Liver (tissue), 3 donors: ENCODE measurements around the gene SFMBT2.

ENCODE experiments used
- CTCF ChIP-seq: fragments of 150-350 bp; IDR thresholded peaks from 2 replicates; pipeline ENCODE4 v1.5.1; 2017; ENCODE audit warnings: improper control_type of control experiment, low read depth, low read length; ENCODE audit not compliant: missing input control
- HNF4G ChIP-seq: IDR thresholded peaks from 2 replicates; pipeline ENCODE4 v1.6.1; 2016; ENCODE audit warnings: antibody characterized with exemption
- MAX ChIP-seq: IDR thresholded peaks from 2 replicates; pipeline ENCODE4 v1.6.1; 2016; ENCODE audit warnings: antibody characterized with exemption
- NR2F2 ChIP-seq: IDR thresholded peaks from 2 replicates; pipeline ENCODE4 v1.6.1; 2016; ENCODE audit warnings: antibody characterized with exemption
- RAD21 ChIP-seq, 2 donors: IDR thresholded peaks; 2 replicates each; pipeline ENCODE4 v1.6.1; 2016; ENCODE audit warnings: antibody characterized with exemption in 2 of 2, mild to moderate bottlenecking in 2 of 2
- RXRA ChIP-seq, 2 donors: IDR thresholded peaks; 2 replicates each; pipeline ENCODE4 v1.6.1; 2017 to 2018; ENCODE audit warnings: antibody characterized with exemption in 2 of 2, mild to moderate bottlenecking in 1 of 2
- SP1 ChIP-seq: IDR thresholded peaks from 2 replicates; pipeline ENCODE4 v1.6.1; 2018; ENCODE audit warnings: antibody characterized with exemption, mild to moderate bottlenecking
- TAF1 ChIP-seq: conservative IDR thresholded peaks from 2 replicates; pipeline ENCODE4 v1.6.1; 2016; ENCODE audit warnings: antibody characterized with exemption, mild to moderate bottlenecking
- YY1 ChIP-seq: IDR thresholded peaks from 2 replicates; pipeline ENCODE4 v1.6.1; 2016; ENCODE audit warnings: antibody characterized with exemption, mild to moderate bottlenecking
- TF ChIP-seq, protein P1 (sequence below): IDR thresholded peaks from 2 replicates; pipeline ENCODE4 v1.6.1; 2016; ENCODE audit warnings: antibody characterized with exemption
- donor health status: healthy.
- donor health status: healthy.

GRCh38 chr10:7135188-7135587 lies 275.6 kb downstream of the SFMBT2 start:
- TF ChIP-seq, protein P1, sequence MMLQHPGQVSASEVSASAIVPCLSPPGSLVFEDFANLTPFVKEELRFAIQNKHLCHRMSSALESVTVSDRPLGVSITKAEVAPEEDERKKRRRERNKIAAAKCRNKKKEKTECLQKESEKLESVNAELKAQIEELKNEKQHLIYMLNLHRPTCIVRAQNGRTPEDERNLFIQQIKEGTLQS = no peak
- no peak for TF ChIP-seq CTCF
- no peak for TF ChIP-seq MAX
- no peak for TF ChIP-seq SP1
- no peak for TF ChIP-seq TAF1
- TF ChIP-seq YY1 = no peak
- TF ChIP-seq NR2F2 = no peak
- no peak for TF ChIP-seq RXRA (IDR thresholded peaks at IDR 0.05)
- no peak for TF ChIP-seq HNF4G
- TF ChIP-seq RAD21 (IDR thresholded peaks at IDR 0.05) = no peak
